ENCODE data around the gene AMT. TPM values are rescaled to one million over a fixed set of nuclear protein-coding genes. Genes with fewer than 3 reads are reported as not detected.

The AMT gene
- total RNA-seq, 4 donors from 2014 or later, result 1.6 to 6.8 (median 3.3) TPM

DNA sequence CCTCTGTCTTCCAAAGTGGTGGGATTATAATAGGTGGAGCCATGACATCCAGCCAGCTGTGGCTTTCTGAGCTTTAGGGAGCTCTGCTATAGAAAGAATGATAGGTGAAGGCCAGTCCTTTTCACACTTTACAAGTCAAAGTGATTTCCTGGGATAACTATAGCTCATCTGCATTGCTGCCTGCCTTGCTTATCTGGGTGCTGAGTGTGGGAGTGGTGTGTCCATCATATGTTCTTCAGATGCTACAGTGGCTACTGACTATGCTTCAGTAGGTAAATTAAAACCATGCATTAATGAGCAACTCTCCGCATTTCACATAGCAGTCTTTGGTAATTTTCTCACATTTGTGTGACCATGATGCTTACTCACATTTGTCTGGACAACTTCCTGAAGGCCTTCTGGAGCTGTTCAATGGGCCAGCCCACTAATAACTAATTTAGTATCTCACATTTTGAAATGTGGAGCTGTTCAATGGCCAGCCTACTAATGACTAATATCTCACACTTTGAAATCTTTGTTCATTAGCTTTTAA, 33.9 kb downstream of the AMT start:
- DNase-seq (ENCODE audit: low spot score) (no peak), ATAC-seq (ENCODE audit: low FRiP score) (no peak)
- no peak for TF ChIP-seq CTCF (IDR thresholded peaks at IDR 0.05)

- no peak for ATAC-seq (ENCODE audit: low FRiP score)
- TF ChIP-seq CTCF (IDR thresholded peaks at IDR 0.05), result no peak
- DNase-seq (ENCODE audit: low spot score), result no peak
Measured at GRCh38 chr3:49387721-49388120, 34.6 kb downstream of the AMT start.

GRCh38 chr3:49386056-49386756, 36.1 kb downstream of the AMT start:
- no peak for TF ChIP-seq CTCF (IDR thresholded peaks at IDR 0.05)
- DNase-seq (ENCODE audit: low spot score) (no peak), ATAC-seq (ENCODE audit: low FRiP score) (no peak)

GRCh38 chr3:49385617-49386016, 36.7 kb downstream of the AMT start:
- no peak for TF ChIP-seq CTCF (IDR thresholded peaks at IDR 0.05)
- DNase-seq (ENCODE audit: low spot score) (no peak), ATAC-seq (ENCODE audit: low FRiP score) (no peak)

GRCh38 chr3:49383387-49383786, 38.9 kb downstream of the AMT start:
- ATAC-seq (ENCODE audit: low FRiP score), result no peak
- DNase-seq (ENCODE audit: low spot score), result no peak
- no peak for TF ChIP-seq CTCF (IDR thresholded peaks at IDR 0.05)

- peak; percentile 37 for ATAC-seq (ENCODE audit: low FRiP score)
- no peak for DNase-seq (ENCODE audit: low spot score)
- no peak for TF ChIP-seq CTCF (IDR thresholded peaks at IDR 0.05)
Measured at GRCh38 chr3:49378249-49378895, 43.9 kb downstream of the AMT start.

DNA sequence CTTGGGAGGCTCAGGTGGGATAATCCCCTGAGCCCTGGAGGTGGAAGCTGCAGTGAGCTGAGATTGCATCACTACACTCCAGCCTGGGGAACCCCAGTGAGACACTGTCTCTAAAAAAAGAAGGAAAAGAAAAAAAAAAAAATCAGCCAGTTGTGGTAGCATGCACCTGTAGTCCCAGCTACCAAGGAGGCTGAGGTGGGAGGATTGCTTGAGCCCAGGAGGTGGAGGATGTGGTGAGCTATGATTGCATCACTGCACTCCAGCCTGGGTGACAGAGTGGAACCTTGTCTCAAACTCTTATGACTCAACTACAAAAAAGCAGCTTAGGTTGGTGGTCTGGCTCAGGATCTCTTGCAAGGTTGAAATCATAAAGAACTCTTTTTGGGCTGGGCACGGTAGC, 44.8 kb downstream of the AMT start:
- ATAC-seq (ENCODE audit: low FRiP score) (peak; percentile 33), DNase-seq (ENCODE audit: low spot score) (no peak)

More for the DNA sequence above, 44.8 kb downstream of the AMT start:
- no peak for TF ChIP-seq CTCF (IDR thresholded peaks at IDR 0.05)
